Measurements from ENCODE around the gene AHCYL2. TPM values are rescaled to one million over a fixed set of nuclear protein-coding genes. Genes with fewer than 3 reads are reported as not detected.

AHCYL2 gene
- total and polyA plus RNA-seq, 9 donors, result 11.9 to 16.7 (median 12.5) TPM

GRCh38 chr7:129389829-129390228 is 165.0 kb downstream of the AHCYL2 start:
- no peak for DNase-seq
- WGBS (ENCODE audit: insufficient coverage), result no CpG with 5 or more reads among the region's 1 CpG
- H3K27ac ChIP-seq (ENCODE audit: low read length), result no peak overlapping the region

GRCh38 chr7:129390314-129390713 is 165.5 kb downstream of the AHCYL2 start:
- Histone ChIP-seq H3K4me3 (ENCODE audit: low read length) (no peak overlapping the region), H3K27me3 (ENCODE audit: control insufficient read depth, insufficient read depth, low read length) (no peaks in the 10 kb centered on the region), H3K4me1 (ENCODE audit: control insufficient read depth, insufficient read depth, low read length) (no peaks in the 10 kb centered on the region), H3K36me3 (ENCODE audit: control insufficient read depth, insufficient read depth, low read length) (no peaks in the 10 kb centered on the region), H3K9me3 (replicated peaks; ENCODE audit: control insufficient read depth, low read depth, low read length) (no peaks in the 10 kb centered on the region), H3K27ac (ENCODE audit: low read length) (no peak overlapping the region)
- DNase-seq, result no peak

More at GRCh38 chr7:129389829-129390228, 165.0 kb downstream of the AHCYL2 start:
- H3K4me1 ChIP-seq (ENCODE audit: control insufficient read depth, insufficient read depth, low read length), result no peaks in the 10 kb centered on the region
- H3K4me3 ChIP-seq (ENCODE audit: low read length), result no peak overlapping the region
- no peaks in the 10 kb centered on the region for H3K27me3 ChIP-seq (ENCODE audit: control insufficient read depth, insufficient read depth, low read length)
- no peaks in the 10 kb centered on the region for H3K36me3 ChIP-seq (ENCODE audit: control insufficient read depth, insufficient read depth, low read length)
- no peaks in the 10 kb centered on the region for H3K9me3 ChIP-seq (replicated peaks; ENCODE audit: control insufficient read depth, low read depth, low read length)

- H3K4me3 ChIP-seq (ENCODE audit: low read length), result no peak overlapping the region
- H3K4me1 ChIP-seq (ENCODE audit: control insufficient read depth, insufficient read depth, low read length), result no peaks in the 10 kb centered on the region
- no peaks in the 10 kb centered on the region for H3K9me3 ChIP-seq (replicated peaks; ENCODE audit: control insufficient read depth, low read depth, low read length)
- no CpG with 5 or more reads among the region's 2 CpGs for WGBS (ENCODE audit: insufficient coverage)
- no peaks in the 10 kb centered on the region for H3K36me3 ChIP-seq (ENCODE audit: control insufficient read depth, insufficient read depth, low read length)
- peak overlapping the region; percentile 71 for H3K27ac ChIP-seq (ENCODE audit: low read length)
- DNase-seq, result peak; percentile 25
- no peaks in the 10 kb centered on the region for H3K27me3 ChIP-seq (ENCODE audit: control insufficient read depth, insufficient read depth, low read length)
Measured at GRCh38 chr7:129391546-129392171, 166.8 kb downstream of the AHCYL2 start.

GRCh38 chr7:129393255-129393654 is 168.4 kb downstream of the AHCYL2 start:
- Histone ChIP-seq H3K27me3 (ENCODE audit: control insufficient read depth, insufficient read depth, low read length) (no peaks in the 10 kb centered on the region), H3K4me1 (ENCODE audit: control insufficient read depth, insufficient read depth, low read length) (no peaks in the 10 kb centered on the region), H3K4me3 (ENCODE audit: low read length) (no peak overlapping the region), H3K9me3 (replicated peaks; ENCODE audit: control insufficient read depth, low read depth, low read length) (no peaks in the 10 kb centered on the region), H3K27ac (ENCODE audit: low read length) (no peak overlapping the region), H3K36me3 (ENCODE audit: control insufficient read depth, insufficient read depth, low read length) (no peaks in the 10 kb centered on the region)
- no peak for DNase-seq
- WGBS (ENCODE audit: insufficient coverage), result no CpG with 5 or more reads among the region's 2 CpGs

- WGBS (ENCODE audit: insufficient coverage), result 100% methylated on average over 2 of the region's 4 CpGs
- no peaks in the 10 kb centered on the region for H3K36me3 ChIP-seq (ENCODE audit: control insufficient read depth, insufficient read depth, low read length)
- no peaks in the 10 kb centered on the region for H3K4me1 ChIP-seq (ENCODE audit: control insufficient read depth, insufficient read depth, low read length)
- no peak overlapping the region for H3K4me3 ChIP-seq (ENCODE audit: low read length)
- no peak overlapping the region for H3K27ac ChIP-seq (ENCODE audit: low read length)
- H3K9me3 ChIP-seq (replicated peaks; ENCODE audit: control insufficient read depth, low read depth, low read length), result no peaks in the 10 kb centered on the region
- no peak for DNase-seq
- no peaks in the 10 kb centered on the region for H3K27me3 ChIP-seq (ENCODE audit: control insufficient read depth, insufficient read depth, low read length)
Measured at GRCh38 chr7:129394101-129394500, 169.3 kb downstream of the AHCYL2 start.

GRCh38 chr7:129394982-129395914 is 170.4 kb downstream of the AHCYL2 start:
- Histone ChIP-seq H3K9me3 (replicated peaks; ENCODE audit: control insufficient read depth, low read depth, low read length) (no peaks in the 10 kb centered on the region), H3K27me3 (ENCODE audit: control insufficient read depth, insufficient read depth, low read length) (no peaks in the 10 kb centered on the region), H3K4me1 (ENCODE audit: control insufficient read depth, insufficient read depth, low read length) (no peaks in the 10 kb centered on the region), H3K4me3 (ENCODE audit: low read length) (no peak overlapping the region), H3K36me3 (ENCODE audit: control insufficient read depth, insufficient read depth, low read length) (peaks cover under 1% of the 10 kb centered on the region), H3K27ac (ENCODE audit: low read length) (no peak overlapping the region)
- no peak for DNase-seq
- WGBS (ENCODE audit: insufficient coverage), result 70% methylated on average over 2 of the region's 4 CpGs

GRCh38 chr7:129401228-129401966 is 176.6 kb downstream of the AHCYL2 start:
- Histone ChIP-seq H3K27ac (ENCODE audit: low read length) (no peak overlapping the region), H3K4me1 (ENCODE audit: control insufficient read depth, insufficient read depth, low read length) (peaks cover 3% of the 10 kb centered on the region), H3K36me3 (ENCODE audit: control insufficient read depth, insufficient read depth, low read length) (peaks cover 8% of the 10 kb centered on the region), H3K27me3 (ENCODE audit: control insufficient read depth, insufficient read depth, low read length) (no peaks in the 10 kb centered on the region), H3K9me3 (replicated peaks; ENCODE audit: control insufficient read depth, low read depth, low read length) (no peaks in the 10 kb centered on the region), H3K4me3 (ENCODE audit: low read length) (no peak overlapping the region)
- DNase-seq, result peak; percentile 24
- no CpG with 5 or more reads among the region's 1 CpG for WGBS (ENCODE audit: insufficient coverage)

- H3K27ac ChIP-seq (ENCODE audit: low read length), result no peak overlapping the region
- 53% methylated on average over 3 of the region's 3 CpGs for WGBS (ENCODE audit: insufficient coverage)
- H3K36me3 ChIP-seq (ENCODE audit: control insufficient read depth, insufficient read depth, low read length), result peaks cover 10% of the 10 kb centered on the region
Measured at GRCh38 chr7:129401967-129402860, 177.4 kb downstream of the AHCYL2 start.

GRCh38 chr7:129405527-129405926 is 180.7 kb downstream of the AHCYL2 start:
- no peaks in the 10 kb centered on the region for H3K9me3 ChIP-seq (replicated peaks; ENCODE audit: control insufficient read depth, low read depth, low read length)
- H3K4me3 ChIP-seq (ENCODE audit: low read length), result no peak overlapping the region

More at GRCh38 chr7:129401967-129402860, 177.4 kb downstream of the AHCYL2 start:
- H3K9me3 ChIP-seq (replicated peaks; ENCODE audit: control insufficient read depth, low read depth, low read length), result no peaks in the 10 kb centered on the region
- H3K27me3 ChIP-seq (ENCODE audit: control insufficient read depth, insufficient read depth, low read length), result no peaks in the 10 kb centered on the region
- peaks cover 3% of the 10 kb centered on the region for H3K4me1 ChIP-seq (ENCODE audit: control insufficient read depth, insufficient read depth, low read length)
- DNase-seq, result no peak
- no peak overlapping the region for H3K4me3 ChIP-seq (ENCODE audit: low read length)

More at GRCh38 chr7:129405527-129405926, 180.7 kb downstream of the AHCYL2 start:
- Histone ChIP-seq H3K36me3 (ENCODE audit: control insufficient read depth, insufficient read depth, low read length) (peaks cover 9% of the 10 kb centered on the region), H3K27ac (ENCODE audit: low read length) (no peak overlapping the region), H3K4me1 (ENCODE audit: control insufficient read depth, insufficient read depth, low read length) (peaks cover 3% of the 10 kb centered on the region), H3K27me3 (ENCODE audit: control insufficient read depth, insufficient read depth, low read length) (no peaks in the 10 kb centered on the region)
- no peak for DNase-seq

All from muscle of leg (tissue), 11 donors.